Activated CD4-positive, alpha-beta T cell treated with anti-CD3 and anti-CD28 coated beads for 36 hours (primary cell): ENCODE data around the gene TUBB1. TPM values are rescaled to one million over a fixed set of nuclear protein-coding genes. Genes with fewer than 3 reads are reported as not detected.

Experiments
- ATAC-seq: fragments of 200-7000 bp; cut with Tn5 transposase; one replicate; pipeline ENCODE4 v1.10.0; 2021; ENCODE audit warnings: mild to moderate bottlenecking, moderate library complexity
- CTCF ChIA-PET: fragments of 350-600 bp; sonication (Branson Sonifier 250); formaldehyde crosslinking; loops from one replicate; lab custom pipeline; 2021; ENCODE audit warnings: antibody characterized with exemption; lab: Charles Lee
- POLR2A ChIA-PET: fragments of 350-600 bp; sonication (Branson Sonifier 250); formaldehyde crosslinking; loops from one replicate; lab custom pipeline; 2021; ENCODE audit warnings: antibody characterized with exemption, inconsistent platforms; lab: Charles Lee
- DNase-seq: peaks from one replicate; pipeline ENCODE4 v3.0.0-alpha.2; 2020
- H3K27ac Mint-ChIP-seq: one replicate; pipeline ENCODE4 v1.8.0; 2021; ENCODE audit warnings: mixed read lengths
- H3K27me3 Mint-ChIP-seq: one replicate; pipeline ENCODE4 v1.8.0; 2021; ENCODE audit warnings: mixed read lengths
- H3K36me3 Mint-ChIP-seq: one replicate; pipeline ENCODE4 v1.8.0; 2021; ENCODE audit warnings: low read depth, mixed read lengths
- H3K4me1 Mint-ChIP-seq: one replicate; pipeline ENCODE4 v1.8.0; 2021; ENCODE audit warnings: mixed read lengths
- H3K4me3 Mint-ChIP-seq: one replicate; pipeline ENCODE4 v1.8.0; 2021; ENCODE audit warnings: mild to moderate bottlenecking, moderate library complexity, mixed read lengths
- H3K9me3 Mint-ChIP-seq: one replicate; pipeline ENCODE4 v1.8.0; 2021; ENCODE audit warnings: low read depth, mixed read lengths
- intact Hi-C, 2 experiments: fragments of 100-400 bp; cut with DNase I in 1 of 2; cut with micrococcal nuclease in 1 of 2; formaldehyde crosslinking; loops; one replicate each; pipeline versions ENCODE4 v1.14.2 to v1.15.1; 2022 to 2024; cut with DNase I, micrococcal nuclease
- total RNA-seq, 2 experiments: library from RNA; stranded (reverse); gene quantifications; one replicate each; pipeline ENCODE4 v1.2.3, GENCODE V29; 2021

The TUBB1 gene
- total RNA-seq, 2 experiments from 2014 or later: not detected

DNA sequence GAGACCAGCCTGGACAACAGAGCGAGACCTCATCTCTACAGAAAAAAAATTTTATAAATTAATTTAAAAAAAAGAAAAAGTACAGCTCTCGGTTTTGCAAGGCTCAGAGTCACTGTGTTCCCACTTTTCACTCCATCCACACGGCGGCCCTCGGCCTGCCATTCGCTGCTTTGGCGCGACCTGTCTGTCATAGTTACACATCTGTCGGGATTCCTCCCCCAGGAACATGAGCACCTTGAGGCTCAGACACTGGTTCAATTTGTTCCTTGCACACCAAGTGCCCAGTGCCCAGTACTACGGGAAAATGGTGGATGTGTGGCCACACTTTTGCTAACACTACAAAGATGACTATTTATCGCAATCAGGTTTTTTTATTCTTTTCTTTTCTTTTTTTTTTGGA lies 20.6 kb upstream of the TUBB1 start:
- H3K27ac Mint-ChIP-seq: no peak overlapping the region
- H3K36me3 Mint-ChIP-seq: peaks cover 47% of the 10 kb centered on the region
- no peak overlapping the region for H3K4me3 Mint-ChIP-seq
- DNase-seq (no peak), ATAC-seq (no peak)
- intact Hi-C loops: no loop called here
- POLR2A ChIA-PET: interaction anchor here (0.7 kb wide), 1 partner anchor 68 kb away, joined by 6 read pairs; no protein-coding TSS in a partner anchor
- H3K4me1 Mint-ChIP-seq: peaks cover 8% of the 10 kb centered on the region
- no peaks in the 10 kb centered on the region for H3K9me3 Mint-ChIP-seq
- CTCF ChIA-PET: interaction anchor here (0.6 kb wide), 1 partner anchor 126 kb away, joined by 3 read pairs; no protein-coding TSS in a partner anchor
- H3K27me3 Mint-ChIP-seq: no peaks in the 10 kb centered on the region

DNA sequence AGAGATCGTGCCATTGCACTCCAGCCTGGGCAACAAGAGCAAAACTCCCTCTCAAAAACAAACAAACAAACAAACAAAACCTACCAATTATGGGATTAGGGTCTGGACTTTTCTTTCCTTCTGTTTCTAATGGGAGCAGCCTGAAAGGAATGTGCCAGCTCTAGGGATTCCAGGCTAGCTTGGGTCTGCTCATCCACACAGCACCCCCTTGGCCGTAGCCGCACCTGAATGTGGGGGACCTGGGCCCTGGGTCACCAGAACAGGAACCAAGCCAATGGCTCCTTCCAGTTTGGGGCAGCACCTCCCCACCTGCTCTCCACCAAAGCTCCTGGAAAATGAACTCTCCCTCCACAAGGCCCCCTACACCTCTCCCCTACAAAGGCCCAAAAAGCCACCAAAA lies 18.9 kb upstream of the TUBB1 start:
- H3K9me3 Mint-ChIP-seq: no peaks in the 10 kb centered on the region
- intact Hi-C loops: no loop called here
- ChIA-PET POLR2A (no interaction called here), CTCF (no interaction called here)
- ATAC-seq (no peak), DNase-seq (no peak)
- no peak overlapping the region for H3K27ac Mint-ChIP-seq
- peaks cover 21% of the 10 kb centered on the region for H3K4me1 Mint-ChIP-seq
- H3K36me3 Mint-ChIP-seq: peaks cover 40% of the 10 kb centered on the region
- no peak overlapping the region for H3K4me3 Mint-ChIP-seq
- H3K27me3 Mint-ChIP-seq: no peaks in the 10 kb centered on the region

DNA sequence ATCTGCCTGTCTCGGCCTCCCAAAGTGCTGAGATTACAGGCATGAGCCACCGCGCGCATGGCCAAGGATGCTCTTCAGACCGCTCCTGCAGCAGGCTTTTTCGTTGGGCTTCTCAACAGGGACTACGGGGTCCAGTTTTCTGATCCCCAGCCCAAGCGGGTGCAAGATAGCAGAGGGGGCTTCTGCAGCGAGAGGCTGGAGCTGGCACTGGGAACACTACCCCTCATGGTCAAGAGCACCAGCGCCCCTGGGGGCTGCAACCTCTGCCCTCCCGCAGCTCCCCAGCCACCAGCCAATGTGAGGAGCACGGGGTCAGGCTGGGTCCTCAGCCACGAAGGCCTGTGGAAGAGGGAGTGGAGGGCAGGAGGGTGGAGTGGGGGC lies 18.2 kb upstream of the TUBB1 start:
- Mint-ChIP-seq H3K9me3 (no peaks in the 10 kb centered on the region), H3K36me3 (peaks cover 32% of the 10 kb centered on the region), H3K27ac (no peak overlapping the region), H3K4me1 (peaks cover 28% of the 10 kb centered on the region), H3K4me3 (no peak overlapping the region), H3K27me3 (no peaks in the 10 kb centered on the region)
- intact Hi-C loops: no loop called here
- CTCF ChIA-PET: no interaction called here
- POLR2A ChIA-PET: no interaction called here
- ATAC-seq (no peak), DNase-seq (no peak)

DNA sequence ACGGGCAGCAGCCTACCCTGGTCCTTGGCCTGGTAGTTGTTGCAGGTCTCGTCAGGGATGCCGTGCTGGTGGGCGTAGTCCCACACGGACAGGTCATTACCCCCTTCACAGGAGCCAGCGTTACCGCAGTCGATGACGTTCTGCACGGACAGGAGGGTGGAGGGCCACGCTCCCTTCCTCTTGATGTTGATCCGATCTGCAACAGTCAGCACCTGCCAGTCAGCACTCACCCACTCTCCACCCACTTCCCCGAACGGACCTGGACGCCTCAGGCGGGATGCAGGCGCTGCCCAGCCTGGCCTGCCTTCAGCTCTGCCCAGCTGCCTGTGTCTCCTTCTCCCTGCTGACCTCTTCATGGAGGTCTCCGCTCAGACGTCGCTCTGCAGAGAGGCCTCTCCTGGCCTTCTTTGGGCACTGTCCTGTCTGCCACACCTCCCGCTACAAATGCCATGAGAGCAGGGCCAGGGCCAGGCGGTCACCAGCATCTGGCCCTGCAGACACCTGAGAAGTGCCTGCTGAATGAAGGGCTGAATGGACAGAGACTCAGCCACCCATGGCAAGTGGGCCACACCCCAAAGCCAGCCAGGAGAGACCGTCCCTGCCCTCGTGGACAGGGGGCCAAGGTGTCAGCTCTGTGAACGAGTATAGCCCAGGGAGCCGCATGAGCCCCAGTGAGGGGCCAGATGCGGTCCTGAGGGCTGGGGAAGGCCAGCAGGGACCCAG lies 17.6 kb upstream of the TUBB1 start:
- peaks cover 27% of the 10 kb centered on the region for H3K36me3 Mint-ChIP-seq
- no peak overlapping the region for H3K27ac Mint-ChIP-seq
- peaks cover 31% of the 10 kb centered on the region for H3K4me1 Mint-ChIP-seq
- DNase-seq: no peak
- H3K4me3 Mint-ChIP-seq: no peak overlapping the region
- H3K9me3 Mint-ChIP-seq: no peaks in the 10 kb centered on the region
- no peaks in the 10 kb centered on the region for H3K27me3 Mint-ChIP-seq
- intact Hi-C loops: no loop called here
- ChIA-PET POLR2A (no interaction called here), CTCF (no interaction called here)
- no peak for ATAC-seq

DNA sequence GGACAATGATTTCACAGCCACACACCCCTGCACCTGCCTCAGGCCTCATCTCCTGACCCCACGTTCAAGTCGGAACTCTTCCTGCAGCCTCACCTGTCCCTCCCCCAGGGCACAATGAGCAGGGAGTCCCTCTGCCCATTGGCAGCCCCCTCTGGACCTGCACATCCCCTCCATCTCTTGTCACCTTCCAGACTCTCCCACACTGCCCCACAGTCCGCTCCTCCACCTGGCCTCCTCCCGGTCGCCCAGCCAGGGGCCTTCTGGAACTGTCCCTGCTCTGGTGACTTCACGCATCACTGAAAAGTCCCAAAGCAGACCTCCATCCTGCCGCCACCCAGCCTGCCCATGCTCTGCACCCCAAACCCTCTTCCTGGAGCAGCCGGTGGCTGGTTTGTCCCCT lies 16.8 kb upstream of the TUBB1 start:
- ATAC-seq: no peak
- Mint-ChIP-seq H3K36me3 (peaks cover 20% of the 10 kb centered on the region), H3K27me3 (no peaks in the 10 kb centered on the region), H3K4me3 (no peak overlapping the region), H3K4me1 (peaks cover 31% of the 10 kb centered on the region), H3K9me3 (no peaks in the 10 kb centered on the region), H3K27ac (no peak overlapping the region)
- intact Hi-C loops: no loop called here
- DNase-seq: no peak
- CTCF ChIA-PET: no interaction called here
- POLR2A ChIA-PET: interaction anchor here (1.0 kb wide), 1 partner anchor 19 kb away, joined by 3 read pairs; no protein-coding TSS in a partner anchor

DNA sequence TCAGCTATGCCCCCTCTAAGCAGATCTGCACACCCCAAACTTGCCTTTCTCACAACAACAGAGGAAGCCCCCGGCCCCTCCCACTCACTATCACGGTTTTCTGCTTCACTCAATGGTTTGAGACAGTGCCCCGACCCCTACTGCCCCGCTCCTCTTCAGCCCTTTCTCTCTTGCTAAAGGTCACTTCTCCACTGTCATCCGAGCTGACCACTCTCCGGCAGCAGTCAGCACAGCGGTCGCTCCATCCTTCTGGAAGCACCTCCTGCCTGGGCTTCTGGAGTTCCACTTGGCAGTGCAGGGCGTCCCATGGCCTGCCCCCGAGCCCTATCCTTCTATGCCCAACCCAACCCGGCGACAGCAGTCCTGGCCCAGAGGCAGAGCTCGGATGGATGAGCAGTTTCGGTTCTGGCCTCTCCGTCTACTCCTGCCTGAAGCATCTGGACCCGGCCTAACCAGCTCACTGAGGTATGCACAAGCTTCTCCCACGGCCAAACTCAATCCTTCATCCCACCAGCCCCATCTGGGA lies 16.3 kb upstream of the TUBB1 start:
- ChIA-PET POLR2A (interaction anchor here (1.0 kb wide), 1 partner anchor 20 kb away, joined by 3 read pairs; no protein-coding TSS in a partner anchor), CTCF (interaction anchor here (0.7 kb wide), 1 partner anchor 71 kb away, joined by 3 read pairs; no protein-coding TSS in a partner anchor)
- DNase-seq: no peak
- no peaks in the 10 kb centered on the region for H3K9me3 Mint-ChIP-seq
- peak overlapping the region; percentile 35 for H3K27ac Mint-ChIP-seq
- H3K27me3 Mint-ChIP-seq: no peaks in the 10 kb centered on the region
- H3K4me3 Mint-ChIP-seq: no peak overlapping the region
- peaks cover 31% of the 10 kb centered on the region for H3K4me1 Mint-ChIP-seq
- ATAC-seq: no peak
- intact Hi-C loops: no loop called here
- H3K36me3 Mint-ChIP-seq: peaks cover 15% of the 10 kb centered on the region

DNA sequence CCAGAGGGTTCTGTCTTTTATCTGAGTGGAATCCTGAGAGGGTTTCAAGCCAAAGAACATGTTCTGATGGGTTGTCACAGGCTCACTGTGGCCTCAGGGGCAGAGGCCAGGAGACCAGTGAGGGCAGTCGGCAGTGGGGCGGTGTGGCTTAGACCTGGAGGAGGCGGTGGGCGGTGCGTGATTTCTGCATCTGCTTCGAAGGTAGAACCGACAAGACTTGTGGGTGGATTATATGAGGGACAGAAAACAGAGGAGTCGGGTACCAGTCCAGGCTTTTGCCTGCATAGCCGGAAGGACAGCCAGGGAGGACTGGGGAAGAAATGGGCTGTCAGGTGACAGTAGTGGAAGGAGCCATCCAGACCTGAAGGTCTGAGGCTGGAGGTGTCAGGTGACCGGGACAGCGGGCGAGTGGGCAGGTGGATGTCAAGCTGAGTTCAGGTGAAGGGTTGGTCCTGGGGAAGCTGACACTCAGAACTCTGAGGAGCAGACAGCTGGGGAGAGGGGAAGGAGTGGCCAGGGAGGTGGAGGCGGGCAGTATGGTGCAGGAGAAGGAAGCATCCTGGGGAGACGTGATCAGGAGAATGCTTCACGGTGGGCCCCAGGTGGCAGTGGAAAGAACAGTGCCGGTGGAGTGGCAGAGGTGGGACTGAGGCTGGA lies 15.3 kb upstream of the TUBB1 start:
- ATAC-seq (no peak), DNase-seq (no peak)
- POLR2A ChIA-PET: interaction anchor here (0.6 kb wide), 1 partner anchor 397 kb away, joined by 4 read pairs; no protein-coding TSS in a partner anchor
- CTCF ChIA-PET: no interaction called here
- peaks cover 31% of the 10 kb centered on the region for H3K4me1 Mint-ChIP-seq
- H3K9me3 Mint-ChIP-seq: no peaks in the 10 kb centered on the region
- H3K4me3 Mint-ChIP-seq: peak overlapping the region; percentile 69
- H3K36me3 Mint-ChIP-seq: peaks cover 12% of the 10 kb centered on the region
- intact Hi-C loops: no loop called here
- H3K27me3 Mint-ChIP-seq: no peaks in the 10 kb centered on the region
- peak overlapping the region; percentile 79 for H3K27ac Mint-ChIP-seq

DNA sequence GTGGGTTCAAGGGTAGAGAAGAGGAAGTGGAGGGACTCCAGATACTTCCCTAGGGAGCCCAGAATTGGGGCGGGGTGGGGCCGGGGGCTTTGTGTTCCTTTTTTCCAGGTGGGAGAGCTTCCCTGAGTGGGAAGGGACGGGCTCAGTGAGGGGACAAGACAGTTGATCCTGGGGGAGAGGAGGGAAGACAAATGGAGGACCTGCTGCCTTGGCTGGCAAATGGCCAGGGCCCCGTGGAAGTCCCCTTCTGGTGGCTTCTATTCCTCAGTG lies 14.8 kb upstream of the TUBB1 start:
- Mint-ChIP-seq H3K27ac (peak overlapping the region; percentile 79), H3K4me3 (peak overlapping the region; percentile 69), H3K4me1 (peaks cover 31% of the 10 kb centered on the region), H3K27me3 (no peaks in the 10 kb centered on the region), H3K36me3 (peaks cover 12% of the 10 kb centered on the region), H3K9me3 (no peaks in the 10 kb centered on the region)
- ChIA-PET POLR2A (interaction anchor here (0.6 kb wide), 1 partner anchor 396 kb away, joined by 4 read pairs; no protein-coding TSS in a partner anchor), CTCF (no interaction called here)
- ATAC-seq: no peak
- intact Hi-C loops: no loop called here
- peak; percentile 81 for DNase-seq

DNA sequence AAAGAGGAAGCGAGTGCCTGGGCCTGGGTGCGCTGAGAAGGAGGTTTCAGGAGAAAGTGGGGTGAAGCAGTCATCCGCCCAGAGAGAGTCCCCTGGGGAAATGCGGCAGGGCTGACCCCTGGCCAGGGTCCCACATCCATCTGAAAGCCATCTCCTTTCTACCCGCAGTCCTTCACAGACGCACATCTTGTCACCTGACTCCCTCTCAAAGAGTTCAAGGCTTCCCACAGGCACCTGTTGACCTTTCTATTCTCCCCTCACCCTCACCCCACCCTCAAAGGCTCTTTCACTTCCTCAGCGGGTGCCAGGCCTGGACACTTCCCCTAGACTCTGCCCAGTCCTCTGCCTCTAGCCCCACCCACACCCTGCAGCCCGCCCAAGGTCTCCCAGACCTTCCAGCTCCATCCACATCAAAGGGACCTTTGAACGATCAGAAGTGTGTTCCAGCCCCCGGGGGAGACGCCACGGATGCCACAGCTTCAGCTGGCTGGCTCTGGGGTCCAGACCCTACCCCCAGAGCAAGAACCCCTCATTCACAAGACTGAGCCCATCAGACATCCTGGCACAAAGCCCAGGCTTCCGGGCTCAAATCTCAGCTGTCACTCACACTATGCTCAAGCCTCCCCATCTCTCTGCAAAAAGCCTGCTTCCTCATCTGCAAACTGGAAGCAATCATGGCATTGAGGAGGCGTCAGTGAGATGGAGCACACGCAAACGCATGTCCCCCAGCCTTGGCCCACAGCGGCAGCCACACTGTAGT lies 14.3 kb upstream of the TUBB1 start:
- Mint-ChIP-seq H3K36me3 (peaks cover 12% of the 10 kb centered on the region), H3K4me3 (peak overlapping the region; percentile 69), H3K27ac (peak overlapping the region; percentile 79), H3K9me3 (no peaks in the 10 kb centered on the region), H3K4me1 (peaks cover 31% of the 10 kb centered on the region), H3K27me3 (no peaks in the 10 kb centered on the region)
- CTCF ChIA-PET: no interaction called here
- intact Hi-C loops: no loop called here
- ATAC-seq (peak; percentile 50), DNase-seq (peak; percentile 67)
- POLR2A ChIA-PET: interaction anchor here (0.6 kb wide), 1 partner anchor 396 kb away, joined by 4 read pairs; no protein-coding TSS in a partner anchor

DNA sequence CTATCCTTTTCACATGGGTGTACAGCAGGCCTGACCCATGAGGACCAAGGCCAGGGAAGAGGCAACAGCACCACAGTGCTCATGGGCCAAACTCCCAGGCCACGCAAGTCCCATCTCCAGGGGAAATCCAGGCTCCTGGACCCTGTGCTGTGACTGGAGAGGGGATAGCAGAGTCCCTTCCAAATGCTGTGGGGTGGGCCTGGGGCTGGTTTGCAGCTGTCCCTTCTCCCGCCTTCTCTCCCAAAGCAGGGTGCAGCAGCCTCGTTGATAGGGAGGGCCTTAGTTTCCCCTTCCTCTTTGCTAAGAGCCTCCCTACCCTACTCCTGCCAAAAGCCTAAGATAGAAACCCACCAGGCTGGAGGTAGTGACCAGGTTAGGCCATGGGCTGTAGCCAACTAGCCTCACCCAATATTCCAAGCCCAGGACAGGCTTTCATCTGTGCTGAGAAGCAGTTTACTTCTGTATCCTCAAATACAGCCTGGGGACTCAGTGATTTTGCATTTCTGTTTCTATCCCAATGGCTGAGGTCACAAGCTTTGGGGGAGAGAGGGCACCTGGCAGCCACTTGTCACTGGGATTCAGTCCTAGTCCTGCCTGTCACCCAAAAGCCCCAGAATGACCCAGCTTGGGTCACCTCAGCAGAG lies 13.6 kb upstream of the TUBB1 start:
- ChIA-PET CTCF (no interaction called here), POLR2A (no interaction called here)
- Mint-ChIP-seq H3K9me3 (no peaks in the 10 kb centered on the region), H3K4me3 (peak overlapping the region; percentile 69), H3K27ac (peak overlapping the region; percentile 79), H3K4me1 (peaks cover 31% of the 10 kb centered on the region), H3K36me3 (peaks cover 12% of the 10 kb centered on the region), H3K27me3 (no peaks in the 10 kb centered on the region)
- DNase-seq (no peak), ATAC-seq (no peak)
- intact Hi-C loops: no loop called here
